Gastrocnemius medialis (tissue), 4 donors: Measurements from ENCODE around the gene ATOH8. TPM values are rescaled to one million over a fixed set of nuclear protein-coding genes. Genes with fewer than 3 reads are reported as not detected.
A peak's percentile ranks its signal among the peaks of the same experiment; 100 is the strongest.

ENCODE experiments used
- ATAC-seq, 2 donors: fragments of 150-250 bp; one replicate each; pipeline ENCODE4 v1.9.1; 2016
- DNase-seq, 2 donors: peaks; one replicate each; pipeline ENCODE4 v3.0.0-alpha.2; 2019
- H3K27ac ChIP-seq, 4 donors: fragments of 200-600 bp; sonication (generic); 1 replicate in 1 of 4; 2 replicates in 3 of 4; pipeline ENCODE4 v1.5.1; 2016 to 2018; ENCODE audit warnings: mild to moderate bottlenecking in 2 of 4, moderate library complexity in 1 of 4
- H3K27me3 ChIP-seq, 3 donors: fragments of 200-600 bp; sonication (generic) in 2 of 3; 1 replicate in 1 of 3; 2 replicates in 2 of 3; pipeline versions ENCODE4 v1.5.1 to v1.6.0; 2016 to 2019; ENCODE audit warnings: mild to moderate bottlenecking in 1 of 3, moderate library complexity in 1 of 3
- H3K36me3 ChIP-seq, 2 donors: fragments of 200-600 bp; sonication (generic) in 1 of 2; one replicate each; pipeline ENCODE4 v1.5.1; 2017 to 2018
- H3K4me1 ChIP-seq, 2 donors: fragments of 200-600 bp; sonication (generic) in 1 of 2; one replicate each; pipeline ENCODE4 v1.5.1; 2016 to 2017; ENCODE audit warnings: mild to moderate bottlenecking in 2 of 2
- H3K4me3 ChIP-seq, 4 donors: fragments of 200-600 bp; sonication (generic) in 3 of 4; 1 replicate in 1 of 4; 2 replicates in 3 of 4; pipeline ENCODE4 v1.5.1; 2016 to 2019; ENCODE audit warnings: mild to moderate bottlenecking in 2 of 4
- H3K9me3 ChIP-seq, 3 donors: fragments of 200-600 bp; sonication (generic) in 2 of 3; 1 replicate in 1 of 3; 2 replicates in 2 of 3; pipeline ENCODE4 v1.5.1; 2016 to 2019
- CTCF ChIP-seq, 5 experiments: fragments of 450-650 bp in 3 of 5; fragments of 200-600 bp in 2 of 5; sonication (generic) in 2 of 5; IDR thresholded peaks in 4 of 5; conservative IDR thresholded peaks in 1 of 5; 1 replicate in 4 of 5; 2 replicates in 1 of 5; pipeline ENCODE4 v1.5.1; 2016 to 2019; ENCODE audit warnings: antibody characterized with exemption in 5 of 5, mild to moderate bottlenecking in 3 of 5, moderate library complexity in 3 of 5
- POLR2A ChIP-seq, 2 donors: fragments of 450-650 bp; IDR thresholded peaks; one replicate each; pipeline ENCODE4 v1.6.1; 2017; ENCODE audit warnings: antibody characterized with exemption in 2 of 2, mild to moderate bottlenecking in 2 of 2, moderate library complexity in 2 of 2
- in situ Hi-C, 4 donors: fragments of 200-750 bp; cut with MboI; loops; one replicate each; pipeline versions ENCODE4 v1.15.0 to v1.8.0; 2017; ENCODE audit warnings: low sequenced_read_pairs in 4 of 4
- intact Hi-C: fragments of 100-400 bp; cut with DNase I; formaldehyde crosslinking; loops from one replicate; pipeline ENCODE4 v1.15.1; 2023; ENCODE audit warnings: low total_unique reads
- total RNA-seq, 4 donors: library from RNA; depleted of rRNA; stranded (reverse); fragments of >200 nt; gene quantifications; one replicate each; pipeline versions ENCODE4 v1.1.0 to v1.2.3, GENCODE V29; 2016

Gene ATOH8
- total RNA-seq, 4 donors from 2014 or later: 122 to 266 (median 150) TPM

GRCh38 chr2:85747441-85747840, 6.3 kb upstream of the ATOH8 start:
- intact Hi-C loops: no loop called here

DNA sequence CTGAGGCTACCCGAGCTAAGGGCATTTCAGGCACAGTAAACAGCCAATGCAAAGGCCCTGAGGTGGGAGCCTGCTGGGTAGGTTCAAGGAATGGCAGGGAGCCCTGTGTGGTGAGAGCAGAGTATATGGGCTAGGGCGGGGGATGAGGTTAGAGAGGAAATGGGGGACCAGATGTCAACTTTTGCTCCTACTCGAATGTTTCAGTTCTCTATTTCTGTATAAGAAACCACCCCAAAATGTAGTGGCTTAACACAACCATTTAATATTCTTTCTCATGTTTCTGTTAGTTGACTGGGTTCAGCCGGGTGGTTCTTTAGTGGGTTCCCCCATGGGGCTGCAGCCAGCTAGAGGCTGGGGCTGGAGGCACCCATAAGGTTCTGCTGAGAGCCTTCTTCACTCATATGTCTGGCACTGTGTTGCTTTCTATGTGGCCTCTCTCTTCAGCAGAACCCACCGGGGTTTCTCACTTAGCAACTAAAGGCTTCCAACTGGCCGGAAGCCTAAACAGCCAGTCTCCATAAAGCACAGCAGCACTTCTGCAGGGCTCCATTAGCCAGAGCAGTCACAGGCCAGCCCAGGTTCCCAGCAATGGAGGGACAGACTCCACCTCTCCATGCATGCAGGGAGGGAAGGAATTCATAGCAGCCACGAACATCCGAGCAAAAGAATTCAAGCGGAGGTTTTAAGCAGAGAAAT, 5.6 kb upstream of the ATOH8 start:
- no peaks in the 10 kb centered on the region for H3K27me3 ChIP-seq
- in situ Hi-C loops (loop anchor here in 1 of 4 donors (10.0 kb wide), 1 partner anchor 47 kb away; no protein-coding TSS in a partner anchor), intact Hi-C loops (no loop called here)
- peak overlapping the region; percentile 86 to 95 (median 93) for H3K27ac ChIP-seq
- H3K36me3 ChIP-seq: no peaks in the 10 kb centered on the region
- TF ChIP-seq CTCF (IDR thresholded peaks at IDR 0.05 in 4 of 5, conservative IDR thresholded peaks at IDR 0.05 in 1 of 5) (no peak), POLR2A (IDR thresholded peaks at IDR 0.05) (no peak)
- no peak overlapping the region for H3K4me3 ChIP-seq
- H3K4me1 ChIP-seq: peaks cover 76 to 83% of the 10 kb centered on the region in 2 donors
- DNase-seq (no peak), ATAC-seq (no peak)
- H3K9me3 ChIP-seq: no peaks in the 10 kb centered on the region

More at GRCh38 chr2:85747441-85747840, 6.3 kb upstream of the ATOH8 start:
- DNase-seq (no peak), ATAC-seq (no peak)
- TF ChIP-seq POLR2A (IDR thresholded peaks at IDR 0.05) (no peak), CTCF (IDR thresholded peaks at IDR 0.05 in 4 of 5, conservative IDR thresholded peaks at IDR 0.05 in 1 of 5) (no peak)
- Histone ChIP-seq H3K27me3 (no peaks in the 10 kb centered on the region), H3K9me3 (no peaks in the 10 kb centered on the region), H3K36me3 (no peaks in the 10 kb centered on the region), H3K27ac (peak overlapping the region in 2 of 4 donors; percentile 93), H3K4me3 (no peak overlapping the region), H3K4me1 (peaks cover 75 to 83% of the 10 kb centered on the region in 2 donors)
- in situ Hi-C loops: loop anchor here in 1 of 4 donors (10.0 kb wide), 1 partner anchor 47 kb away; no protein-coding TSS in a partner anchor

DNA sequence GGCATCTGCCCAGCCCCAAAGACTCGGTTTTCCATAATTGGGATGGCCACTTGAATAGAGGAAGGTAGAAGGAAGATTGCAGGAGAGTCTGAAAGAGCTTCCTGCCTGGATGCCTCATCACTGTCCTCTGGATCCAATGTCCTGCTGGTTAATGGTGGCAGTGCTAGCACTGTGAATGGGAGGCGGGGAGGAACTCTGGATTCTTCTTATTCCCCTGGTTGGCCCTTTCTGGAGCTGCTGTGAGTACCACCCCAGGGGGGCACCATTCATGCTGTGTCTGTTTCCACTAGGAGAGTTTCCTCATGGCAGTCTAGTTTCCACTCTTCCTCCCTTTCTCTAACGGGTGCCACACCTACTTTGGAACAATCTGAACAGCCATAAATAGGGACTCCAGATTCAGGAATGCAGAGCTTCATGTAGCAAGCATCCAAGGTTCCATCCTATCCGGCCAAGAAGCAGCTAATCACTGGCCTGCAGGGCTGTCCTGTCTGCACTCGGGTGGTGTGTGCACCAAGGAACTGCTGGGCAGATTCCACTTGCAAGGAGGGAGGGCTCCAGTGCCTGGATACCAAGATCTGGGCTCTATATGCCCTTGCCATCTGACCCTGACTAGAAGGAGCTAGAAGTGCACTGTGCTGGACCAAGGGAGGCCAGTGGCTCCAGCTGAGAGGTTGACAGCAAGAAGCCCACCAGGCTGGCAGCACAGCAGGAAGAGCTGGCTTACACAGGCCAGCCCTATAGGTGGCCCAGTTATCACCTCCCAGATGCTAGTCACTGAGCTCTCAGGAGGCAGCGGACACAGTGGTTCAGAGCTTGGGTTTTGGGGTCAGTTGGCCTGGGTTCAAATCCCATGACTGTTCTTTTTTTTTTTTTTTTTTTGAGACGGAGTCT, 4.6 kb upstream of the ATOH8 start:
- peak in 4 of 5 experiments; percentile 25 to 47 (median 32) for TF ChIP-seq CTCF (IDR thresholded peaks at IDR 0.05 in 4 of 5, conservative IDR thresholded peaks at IDR 0.05 in 1 of 5)
- no peak for TF ChIP-seq POLR2A (IDR thresholded peaks at IDR 0.05)
- H3K36me3 ChIP-seq: no peaks in the 10 kb centered on the region
- no peaks in the 10 kb centered on the region for H3K9me3 ChIP-seq
- intact Hi-C loops: no loop called here
- in situ Hi-C loops: loop anchor here in 1 of 4 donors (10.0 kb wide), 1 partner anchor 46 kb away; no protein-coding TSS in a partner anchor
- no peaks in the 10 kb centered on the region for H3K27me3 ChIP-seq
- peak overlapping the region in 1 of 4 donors; percentile 18 for H3K4me3 ChIP-seq
- DNase-seq: peak; percentile 70 to 93
- peak; percentile 58 to 73 for ATAC-seq
- H3K27ac ChIP-seq: peak overlapping the region; percentile 86 to 95 (median 93)
- peaks cover 67 to 75% of the 10 kb centered on the region in 2 donors for H3K4me1 ChIP-seq

GRCh38 chr2:85750587-85751575, 2.9 kb upstream of the ATOH8 start:
- no peaks in the 10 kb centered on the region for H3K9me3 ChIP-seq
- peaks cover 52 to 64% of the 10 kb centered on the region in 2 donors for H3K4me1 ChIP-seq
- in situ Hi-C loops (loop anchor here in 1 of 4 donors (10.0 kb wide), 1 partner anchor 64 kb away; no protein-coding TSS in a partner anchor), intact Hi-C loops (loop anchor here (1.0 to 2.0 kb wide), 3 partner anchors 22 to 63 kb away; no protein-coding TSS in a partner anchor)
- DNase-seq: peak in 1 of 2 donors; percentile 82
- peak; percentile 27 to 37 for ATAC-seq
- no peaks in the 10 kb centered on the region for H3K27me3 ChIP-seq
- TF ChIP-seq CTCF (IDR thresholded peaks at IDR 0.05 in 4 of 5, conservative IDR thresholded peaks at IDR 0.05 in 1 of 5) (peak; percentile 68 to 90 (median 83)), POLR2A (IDR thresholded peaks at IDR 0.05) (no peak)
- H3K27ac ChIP-seq: peak overlapping the region; percentile 86 to 95 (median 93)
- no peaks in the 10 kb centered on the region for H3K36me3 ChIP-seq
- no peak overlapping the region for H3K4me3 ChIP-seq
